ENCODE data around the gene MFNG.
"Not testable (repeated sequence)": the region's sequence is repeated elsewhere in the genome, so short reads cannot be mapped to it uniquely, and the experiment has no call there.

DNA sequence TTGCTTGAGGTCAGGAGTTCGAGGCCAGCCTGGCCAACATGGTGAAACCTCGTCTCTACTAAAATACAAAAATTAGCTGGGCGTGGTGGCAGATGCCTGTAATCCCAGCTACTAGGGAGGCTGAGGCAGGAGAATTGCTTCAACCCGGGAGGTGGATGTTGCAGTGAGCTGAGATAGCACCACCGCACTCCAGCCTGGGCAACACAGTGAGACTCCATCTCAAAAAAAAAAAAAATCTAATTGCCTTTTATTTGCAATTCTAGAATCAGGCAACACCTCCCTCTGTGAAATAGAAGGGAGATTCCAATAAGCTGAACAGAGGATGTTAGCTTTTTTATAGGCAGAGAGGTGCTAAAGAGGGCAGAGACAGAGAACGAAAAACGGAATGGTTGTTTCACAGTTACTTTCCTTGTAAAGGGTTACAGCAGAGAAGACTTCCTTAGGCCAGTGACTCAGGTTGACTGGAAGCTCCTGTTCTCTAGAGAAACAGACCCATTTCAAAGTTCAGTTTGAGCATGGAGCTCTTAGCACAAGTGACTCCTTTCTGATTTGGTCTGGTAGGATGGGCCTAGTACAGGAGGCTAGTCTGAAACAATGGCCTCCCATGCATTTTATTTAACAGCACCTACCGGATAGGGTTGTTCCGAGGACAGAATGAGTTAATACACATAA is 41.0 kb upstream of the MFNG start:
- TF ChIP-seq, protein P1, sequence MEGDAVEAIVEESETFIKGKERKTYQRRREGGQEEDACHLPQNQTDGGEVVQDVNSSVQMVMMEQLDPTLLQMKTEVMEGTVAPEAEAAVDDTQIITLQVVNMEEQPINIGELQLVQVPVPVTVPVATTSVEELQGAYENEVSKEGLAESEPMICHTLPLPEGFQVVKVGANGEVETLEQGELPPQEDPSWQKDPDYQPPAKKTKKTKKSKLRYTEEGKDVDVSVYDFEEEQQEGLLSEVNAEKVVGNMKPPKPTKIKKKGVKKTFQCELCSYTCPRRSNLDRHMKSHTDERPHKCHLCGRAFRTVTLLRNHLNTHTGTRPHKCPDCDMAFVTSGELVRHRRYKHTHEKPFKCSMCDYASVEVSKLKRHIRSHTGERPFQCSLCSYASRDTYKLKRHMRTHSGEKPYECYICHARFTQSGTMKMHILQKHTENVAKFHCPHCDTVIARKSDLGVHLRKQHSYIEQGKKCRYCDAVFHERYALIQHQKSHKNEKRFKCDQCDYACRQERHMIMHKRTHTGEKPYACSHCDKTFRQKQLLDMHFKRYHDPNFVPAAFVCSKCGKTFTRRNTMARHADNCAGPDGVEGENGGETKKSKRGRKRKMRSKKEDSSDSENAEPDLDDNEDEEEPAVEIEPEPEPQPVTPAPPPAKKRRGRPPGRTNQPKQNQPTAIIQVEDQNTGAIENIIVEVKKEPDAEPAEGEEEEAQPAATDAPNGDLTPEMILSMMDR (IDR thresholded peaks at IDR 0.05) = not testable (repeated sequence)
- not testable (repeated sequence) for TF ChIP-seq POLR2A, EP300 (IDR thresholded peaks at IDR 0.05)
